H1 (cell line): Measurements from ENCODE around the gene SPTLC3. TPM values are rescaled to one million over a fixed set of nuclear protein-coding genes. Genes with fewer than 3 reads are reported as not detected.

ENCODE experiments used
- CTCF ChIA-PET: fragments of 300-600 bp; sonication (Branson Sonifier 250); formaldehyde crosslinking; loops from one replicate; lab custom pipeline; 2021; ENCODE audit not compliant: partially characterized antibody; lab: Charles Lee
- POLR2A ChIA-PET: fragments of 300-600 bp; sonication (Branson Sonifier 250); formaldehyde crosslinking; loops from one replicate; lab custom pipeline; 2021; ENCODE audit warnings: inconsistent platforms; ENCODE audit not compliant: partially characterized antibody; lab: Charles Lee
- DNase-seq, 2 experiments: peaks; one replicate each; pipeline versions ENCODE4 v3.0.0 to v3.0.0-alpha.2; 2010 to 2022; ENCODE audit warnings: low spot score in 2 of 2, low read depth in 1 of 2, mixed read lengths in 1 of 2
- FAIRE-seq: peaks from 2 replicates; lab custom pipeline; 2011; peaks lifted over from hg19 to GRCh38; lab: Jason Lieb, UNC
- H2AFZ ChIP-seq: 2 replicates; pipeline ENCODE4 v1.8.1; 2012; ENCODE audit warnings: low read length, inconsistent platforms
- H2AK5ac ChIP-seq: 2 replicates; pipeline ENCODE4 v1.6.1; 2013; ENCODE audit warnings: low read depth, low read length
- H2BK120ac ChIP-seq: replicated peaks from 2 replicates; pipeline ENCODE3; 2013; ENCODE audit warnings: low read depth, low read length, inconsistent platforms
- H2BK12ac ChIP-seq: 2 replicates; pipeline ENCODE4 v1.6.1; 2013; ENCODE audit warnings: low read depth, low read length
- H2BK15ac ChIP-seq: 2 replicates; pipeline ENCODE4 v1.6.1; 2013; ENCODE audit warnings: low read length
- H2BK20ac ChIP-seq: 2 replicates; pipeline ENCODE4 v1.6.1; 2013; ENCODE audit warnings: low read length
- H2BK5ac ChIP-seq: 2 replicates; pipeline ENCODE4 v1.6.1; 2013; ENCODE audit warnings: low read depth, low read length
- H3K14ac ChIP-seq: 2 replicates; pipeline ENCODE4 v1.6.1; 2013; ENCODE audit warnings: inconsistent platforms; ENCODE audit not compliant: insufficient read length
- H3K18ac ChIP-seq: 2 replicates; pipeline ENCODE4 v1.6.1; 2013; ENCODE audit warnings: low read length; ENCODE audit errors: extremely low read depth
- H3K23ac ChIP-seq: 2 replicates; pipeline ENCODE4 v1.6.1; 2013; ENCODE audit warnings: inconsistent platforms; ENCODE audit not compliant: insufficient read length
- H3K23me2 ChIP-seq: 2 replicates; pipeline ENCODE4 v1.6.1; 2013; ENCODE audit warnings: low read depth, low read length
- H3K27ac ChIP-seq: 2 replicates; pipeline ENCODE4 v1.6.1; 2011; ENCODE audit warnings: low read depth, low read length, inconsistent platforms
- H3K27me3 ChIP-seq, 4 experiments: replicated peaks in 1 of 4; 1 replicate in 1 of 4; 2 replicates in 3 of 4; pipeline versions ENCODE4 v1.6.1 to v1.8.1; 2011 to 2013; ENCODE audit warnings: low read length in 3 of 4, mild to moderate bottlenecking in 3 of 4, inconsistent platforms in 2 of 4, mixed read lengths in 2 of 4, moderate library complexity in 1 of 4; ENCODE audit not compliant: control insufficient read depth in 3 of 4, insufficient read depth in 3 of 4; ENCODE audit errors: extremely low read depth in 1 of 4
- H3K36me3 ChIP-seq, 4 experiments: 2 replicates each; pipeline versions ENCODE4 v1.6.1 to v1.8.1; 2011 to 2013; ENCODE audit warnings: mild to moderate bottlenecking in 4 of 4, low read length in 3 of 4, moderate library complexity in 2 of 4, control low read depth in 1 of 4, inconsistent platforms in 1 of 4; ENCODE audit not compliant: insufficient read depth in 4 of 4, control insufficient read depth in 2 of 4
- H3K4ac ChIP-seq: replicated peaks from 2 replicates; pipeline ENCODE3; 2013; ENCODE audit warnings: low read length, low read depth, mixed read lengths, inconsistent platforms; ENCODE audit not compliant: insufficient read length
- H3K4me1 ChIP-seq, 4 experiments: replicated peaks in 1 of 4; 1 replicate in 1 of 4; 2 replicates in 3 of 4; pipeline versions ENCODE4 v1.6.1 to v1.8.1; 2011 to 2013; ENCODE audit warnings: low read length in 3 of 4, inconsistent platforms in 2 of 4, mixed read lengths in 1 of 4; ENCODE audit not compliant: insufficient read depth in 4 of 4, control insufficient read depth in 3 of 4
- H3K4me2 ChIP-seq, 2 experiments: 2 replicates each; pipeline versions ENCODE4 v1.6.1 to v1.8.1; 2011 to 2013; ENCODE audit warnings: low read depth in 2 of 2, low read length in 2 of 2, control low read depth in 1 of 2, inconsistent platforms in 1 of 2, mild to moderate bottlenecking in 1 of 2; ENCODE audit not compliant: insufficient read depth in 1 of 2
- H3K4me3 ChIP-seq, 4 experiments: fragments of 200-600, 300-600 bp in 1 of 4; sonication (generic), shearing (Covaris generic), sonication (Bioruptor Twin) in 1 of 4; 2 replicates each; pipeline versions ENCODE4 v1.5.1 to v1.8.1; 2011 to 2016; ENCODE audit warnings: low read length in 4 of 4, low read depth in 3 of 4, control low read depth in 2 of 4, inconsistent platforms in 2 of 4, mild to moderate bottlenecking in 2 of 4, mixed read lengths in 1 of 4, moderate library complexity in 1 of 4; ENCODE audit not compliant: insufficient read depth in 2 of 4; ENCODE audit errors: extremely low read depth in 1 of 4
- H3K56ac ChIP-seq: replicated peaks from 2 replicates; pipeline ENCODE3; 2013; ENCODE audit warnings: low read depth, mild to moderate bottlenecking, mixed read lengths, low read length, inconsistent platforms; ENCODE audit not compliant: insufficient read length
- H3K79me1 ChIP-seq: 2 replicates; pipeline ENCODE4 v1.6.1; 2013; ENCODE audit warnings: low read depth, low read length, control low read depth
- H3K79me2 ChIP-seq, 2 experiments: 2 replicates each; pipeline versions ENCODE4 v1.6.1 to v1.8.1; 2012 to 2013; ENCODE audit warnings: low read length in 2 of 2, mild to moderate bottlenecking in 2 of 2, inconsistent platforms in 1 of 2; ENCODE audit not compliant: insufficient read depth in 2 of 2, control insufficient read depth in 1 of 2
- H3K9ac ChIP-seq, 4 experiments: replicated peaks in 1 of 4; 1 replicate in 1 of 4; 2 replicates in 3 of 4; pipeline versions ENCODE4 v1.6.1 to v1.8.1; 2011 to 2013; ENCODE audit warnings: low read depth in 3 of 4, low read length in 3 of 4, control low read depth in 2 of 4, mild to moderate bottlenecking in 2 of 4, moderate library complexity in 2 of 4, inconsistent platforms in 1 of 4; ENCODE audit errors: extremely low read depth in 1 of 4
- H3K9me3 ChIP-seq, 2 experiments: 2 replicates each; pipeline versions ENCODE4 v1.6.1 to v1.8.1; 2012 to 2013; ENCODE audit warnings: mild to moderate bottlenecking in 2 of 2, moderate library complexity in 2 of 2, control low read depth in 1 of 2, inconsistent platforms in 1 of 2, low read depth in 1 of 2, low read length in 1 of 2, mixed read lengths in 1 of 2; ENCODE audit not compliant: insufficient read depth in 2 of 2
- H4K20me1 ChIP-seq, 2 experiments: replicated peaks in 1 of 2; 2 replicates each; pipeline versions ENCODE3 to v1.8.1; 2011 to 2013; ENCODE audit warnings: inconsistent platforms in 2 of 2, low read length in 2 of 2, mild to moderate bottlenecking in 1 of 2; ENCODE audit not compliant: insufficient read depth in 2 of 2, control insufficient read depth in 1 of 2
- H4K5ac ChIP-seq: 2 replicates; pipeline ENCODE4 v1.6.1; 2013; ENCODE audit warnings: low read length, low read depth, mixed read lengths, inconsistent platforms; ENCODE audit not compliant: insufficient read length
- H4K8ac ChIP-seq: 2 replicates; pipeline ENCODE4 v1.8.0; 2013; ENCODE audit warnings: mild to moderate bottlenecking, moderate library complexity, low read length, inconsistent platforms; ENCODE audit not compliant: insufficient read depth; ENCODE audit errors: extremely low read depth
- H4K91ac ChIP-seq: replicated peaks from 2 replicates; pipeline ENCODE3; 2013; ENCODE audit warnings: low read length, mixed read lengths, inconsistent platforms; ENCODE audit not compliant: insufficient read length
- ATF3 ChIP-seq: IDR thresholded peaks from 2 replicates; pipeline ENCODE4 v1.6.1; 2011; ENCODE audit warnings: low read depth, mild to moderate bottlenecking, low read length; ENCODE audit not compliant: insufficient read depth
- CTBP2 ChIP-seq: IDR thresholded peaks from 2 replicates; pipeline ENCODE4 v1.7.0; 2011; ENCODE audit warnings: borderline replicate concordance, mild to moderate bottlenecking, moderate library complexity, mixed read lengths, low read length; ENCODE audit not compliant: insufficient read depth, insufficient read length
- FOSL1 ChIP-seq: IDR thresholded peaks from 2 replicates; pipeline ENCODE4 v1.6.1; 2011; ENCODE audit warnings: mild to moderate bottlenecking, low read depth, low read length, moderate library complexity; ENCODE audit not compliant: insufficient read depth
- GABPA ChIP-seq: IDR thresholded peaks from 2 replicates; pipeline ENCODE4 v1.6.1; 2011; ENCODE audit warnings: mild to moderate bottlenecking, low read length, moderate library complexity, borderline replicate concordance; ENCODE audit not compliant: insufficient read depth
- JUND ChIP-seq: IDR thresholded peaks from 2 replicates; pipeline ENCODE4 v1.6.1; 2011; ENCODE audit warnings: mild to moderate bottlenecking, improper control_type of control experiment, low read length
- NANOG ChIP-seq: IDR thresholded peaks from 2 replicates; pipeline ENCODE4 v1.6.1; 2011; ENCODE audit warnings: low read length, low read depth, mild to moderate bottlenecking, inconsistent platforms; ENCODE audit not compliant: insufficient read depth, poor library complexity, severe bottlenecking
- PHF8 ChIP-seq: fragments of 200-600 bp; sonication (generic); conservative IDR thresholded peaks from 2 replicates; pipeline ENCODE4 v1.7.1; 2012; ENCODE audit warnings: low read depth, mild to moderate bottlenecking, inconsistent platforms, low read length, moderate library complexity
- RBBP5 ChIP-seq: IDR thresholded peaks from 2 replicates; pipeline ENCODE4 v1.7.1; 2012; ENCODE audit warnings: low read depth, mild to moderate bottlenecking, inconsistent platforms, low read length, moderate library complexity, borderline replicate concordance
- TAF7 ChIP-seq: optimal IDR thresholded peaks from 2 replicates; pipeline ENCODE3; 2011; ENCODE audit warnings: low read depth, mild to moderate bottlenecking, inconsistent platforms, low read length, moderate library complexity, borderline replicate concordance
- ZNF274 ChIP-seq: IDR thresholded peaks from 2 replicates; pipeline ENCODE4 v1.7.0; 2012; ENCODE audit warnings: low read length, borderline replicate concordance; ENCODE audit errors: extremely low read depth
- WGBS, 2 experiments: shearing (Covaris generic) in 1 of 2; methylation state at CpG; one replicate each; pipeline versions ENCODE4 v1.1.6 to v1.1.7; 2013 to 2015; ENCODE audit warnings: low lambda C conversion rate in 2 of 2, mixed read lengths in 2 of 2, inconsistent platforms in 1 of 2, low coverage in 1 of 2, missing lambda C conversion rate in 1 of 2; ENCODE audit not compliant: insufficient replicate concordance in 2 of 2, insufficient coverage in 1 of 2, insufficient read length in 1 of 2; ENCODE audit errors: extremely low coverage in 1 of 2, missing lambda C conversion rate in 1 of 2; 5-methylcytosine and 5-hydroxymethylcytosine counted together
- polyA plus RNA-seq, 7 experiments: library from polyadenylated mRNA; depleted of rRNA in 3 of 7; stranded (reverse) in 5 of 7; unstranded in 2 of 7; fragments of >200 nt in 5 of 7; fragments of 200-250 nt in 2 of 7; gene quantifications; 1 replicate in 5 of 7; 2 replicates in 1 of 7; 4 replicates in 1 of 7; pipeline versions ENCODE4 v1.2.1 to v1.2.3, GENCODE V29; 2011 to 2013; ENCODE audit warnings: missing spikeins in 2 of 7, mixed read lengths in 2 of 7
- total RNA-seq: library from RNA; stranded (reverse); fragmentation: NEBNext Ultra II Directional; extraction: Animal tissue kit (Norgen Biotek cat#: 25700); gene quantifications from 2 replicates; pipeline ENCODE4 v1.2.1, GENCODE V29; 2021
- TF ChIP-seq, protein P1 (sequence below): IDR thresholded peaks from 2 replicates; pipeline ENCODE4 v1.6.1; 2012; ENCODE audit warnings: inconsistent platforms
- TF ChIP-seq, protein P2 (sequence below): IDR thresholded peaks from 2 replicates; pipeline ENCODE4 v1.6.1; 2012; ENCODE audit warnings: inconsistent platforms

Gene SPTLC3
- total and polyA plus RNA-seq, 2 of the 8 experiments (the other 6 are each of a cell fraction or from before 2014, with no cell fraction given), result 0.23 to 0.82 TPM

DNA sequence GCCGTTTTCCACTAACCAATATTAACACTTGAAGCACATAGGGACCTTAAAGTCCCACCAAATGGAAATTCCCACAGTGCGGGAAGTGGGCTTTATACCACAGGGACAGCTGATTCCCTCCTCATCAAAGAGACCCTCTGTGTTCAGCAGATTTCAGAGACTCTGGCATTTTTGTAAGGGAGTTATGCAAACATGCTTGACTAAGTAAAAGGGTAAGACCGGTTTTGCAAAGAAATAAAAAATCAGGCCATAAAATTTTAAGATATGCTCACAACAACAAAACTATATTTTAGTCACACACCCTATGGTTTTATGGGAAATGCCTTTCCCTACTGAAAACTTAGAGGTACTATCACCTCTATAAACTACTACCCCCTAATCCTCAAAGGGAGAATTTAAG, 45.4 kb upstream of the SPTLC3 start:
- Histone ChIP-seq H3K23ac (no peak overlapping the region), H3K27ac (no peak overlapping the region), H2BK20ac (no peak overlapping the region), H2BK120ac (no peak overlapping the region), H3K9me3 (no peaks in the 10 kb centered on the region), H2AFZ (no peak overlapping the region), H3K4me3 (no peak overlapping the region), H3K36me3 (no peaks in the 10 kb centered on the region), H4K91ac (no peak overlapping the region), H3K23me2 (no peaks in the 10 kb centered on the region), H2BK12ac (no peak overlapping the region), H2BK15ac (no peak overlapping the region), H3K27me3 (no peaks in the 10 kb centered on the region), H4K20me1 (no peaks in the 10 kb centered on the region), H4K8ac (no peak overlapping the region), H3K14ac (no peak overlapping the region), H3K18ac (no peak overlapping the region), H3K56ac (no peak overlapping the region), H3K4ac (no peak overlapping the region), H3K4me1 (peaks cover 0 to 5% (median 0%) of the 10 kb centered on the region in 4 experiments; a peak in 1 of 7 replicates), H3K9ac (no peak overlapping the region), H2AK5ac (no peak overlapping the region), H4K5ac (no peak overlapping the region), H3K4me2 (no peak overlapping the region), H3K79me2 (no peaks in the 10 kb centered on the region), H2BK5ac (no peak overlapping the region), H3K79me1 (no peaks in the 10 kb centered on the region)
- whole genome bisulfite sequencing, 2 experiments, result 71% methylated on average over 3 of the region's 3 CpGs; no CpG with 5 or more reads in 1 of the 2 experiments
- DNase-seq, result no peak
- ChIA-PET POLR2A (no interaction called here), CTCF (interaction anchor here (0.6 to 6.7 kb wide), 6 partner anchors 8 to 340 kb away, joined by 3 to 64 read pairs (median 4); no protein-coding TSS in a partner anchor)
- FAIRE-seq, result no peak
- TF ChIP-seq, protein P1, sequence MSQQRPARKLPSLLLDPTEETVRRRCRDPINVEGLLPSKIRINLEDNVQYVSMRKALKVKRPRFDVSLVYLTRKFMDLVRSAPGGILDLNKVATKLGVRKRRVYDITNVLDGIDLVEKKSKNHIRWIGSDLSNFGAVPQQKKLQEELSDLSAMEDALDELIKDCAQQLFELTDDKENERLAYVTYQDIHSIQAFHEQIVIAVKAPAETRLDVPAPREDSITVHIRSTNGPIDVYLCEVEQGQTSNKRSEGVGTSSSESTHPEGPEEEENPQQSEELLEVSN, result no peak
- TF ChIP-seq ZNF274 (no peak), PHF8 (no peak), NANOG (no peak), JUND (no peak), RBBP5 (no peak), CTBP2 (no peak), GABPA (no peak), TAF7 (no peak), ATF3 (no peak), FOSL1 (no peak)
- TF ChIP-seq, protein P2, sequence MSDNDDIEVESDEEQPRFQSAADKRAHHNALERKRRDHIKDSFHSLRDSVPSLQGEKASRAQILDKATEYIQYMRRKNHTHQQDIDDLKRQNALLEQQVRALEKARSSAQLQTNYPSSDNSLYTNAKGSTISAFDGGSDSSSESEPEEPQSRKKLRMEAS, result no peak
